NCI-H345 treated with DMSO at 0.1 percent for 48 hours (cell line): ENCODE data around the gene RABGAP1.

Experiments used
- DNase-seq: peaks from one replicate; lab custom pipeline; 2025; ENCODE audit not compliant: unreplicated experiment; lab: John Stamatoyannopoulos, UW

RABGAP1 gene

GRCh38 chr9:123044586-123044985 is 103.8 kb downstream of the RABGAP1 start:
- no peak for DNase-seq

DNA sequence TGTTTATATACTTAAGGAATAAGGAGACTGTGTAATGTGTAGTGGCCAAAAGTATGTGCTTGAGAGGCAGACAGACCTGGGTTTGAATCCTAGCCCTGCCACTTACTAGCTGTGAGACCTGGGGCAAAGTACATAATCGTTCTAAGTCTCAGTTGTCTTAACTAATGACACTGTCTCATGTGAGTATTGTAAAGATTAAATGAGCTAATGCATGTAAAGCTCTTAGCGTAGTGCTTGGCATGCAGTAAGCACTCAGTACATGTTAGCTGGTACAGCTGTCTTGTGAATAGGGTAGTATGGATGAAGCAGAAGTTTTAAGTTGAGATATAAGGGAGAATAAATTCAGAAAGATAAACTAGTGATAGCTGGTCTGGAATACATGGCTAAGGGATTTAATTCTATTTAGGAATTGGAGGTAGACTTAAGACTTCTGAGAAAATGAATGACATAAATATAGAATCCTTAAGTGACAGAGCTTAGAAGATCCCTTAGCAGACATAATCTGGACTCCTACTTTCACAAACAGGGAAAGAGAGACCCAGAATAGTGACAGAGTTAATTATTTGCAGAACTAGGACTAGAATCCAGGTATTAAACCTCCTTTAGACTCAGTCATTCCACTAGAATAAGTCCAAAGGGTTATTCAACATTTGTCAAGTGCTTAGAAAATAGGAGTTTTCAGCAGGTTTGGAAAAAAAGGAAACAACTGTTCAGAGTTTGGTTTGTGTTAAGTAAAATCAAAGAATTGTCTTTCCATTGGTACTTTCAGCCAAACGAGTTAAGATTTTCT is 105.8 kb downstream of the RABGAP1 start:
- DNase-seq = no peak

GRCh38 chr9:123048748-123049147 is 107.9 kb downstream of the RABGAP1 start:
- DNase-seq = no peak

DNA sequence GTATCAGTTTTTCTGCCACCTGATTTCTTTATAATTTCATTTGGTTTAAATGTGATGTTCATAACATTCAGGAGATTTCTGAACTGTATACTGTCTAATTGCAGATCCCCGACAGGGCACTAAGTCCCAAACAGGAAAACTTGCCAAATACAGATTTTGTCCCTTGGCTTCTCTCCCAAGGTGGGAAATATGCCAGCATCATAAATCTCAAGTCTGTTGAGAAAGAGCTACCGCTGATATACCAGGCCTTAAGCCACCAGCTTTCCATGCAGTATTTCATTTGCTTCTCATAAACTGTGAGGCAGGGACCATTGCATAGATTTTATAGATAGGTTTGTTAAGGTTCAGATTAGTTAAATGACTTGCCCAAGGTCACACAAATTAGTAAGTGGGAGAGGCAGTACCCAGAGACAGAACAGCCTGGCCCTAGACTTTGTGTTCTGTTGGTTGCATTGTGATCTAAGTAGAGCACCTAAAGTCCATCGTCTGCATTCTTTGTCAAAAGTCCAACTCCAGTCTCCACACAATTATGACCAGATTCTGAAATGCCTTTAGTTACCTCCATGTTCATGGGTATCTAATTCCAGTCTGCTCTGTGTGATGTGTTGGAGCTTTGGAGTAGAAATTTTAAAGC is 108.9 kb downstream of the RABGAP1 start:
- DNase-seq = no peak

DNA sequence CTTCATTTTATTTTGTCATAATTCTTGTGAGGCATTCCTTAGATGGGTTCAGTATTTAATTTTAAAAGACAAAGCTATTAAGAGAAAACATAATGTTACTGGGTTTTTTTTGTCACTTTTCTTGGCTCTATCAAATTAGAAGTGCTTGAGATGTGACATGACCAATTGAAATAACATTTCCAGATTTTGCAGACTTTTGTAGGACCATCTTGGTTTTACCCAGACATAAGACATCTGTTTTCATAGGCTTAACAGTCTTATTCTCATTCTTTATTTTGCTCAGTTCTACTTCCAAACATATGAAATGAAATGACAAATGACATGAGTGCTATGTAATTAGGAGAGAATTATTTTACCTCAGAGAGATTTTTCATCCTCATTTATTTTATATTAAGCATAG is 112.2 kb downstream of the RABGAP1 start:
- no peak for DNase-seq

DNA sequence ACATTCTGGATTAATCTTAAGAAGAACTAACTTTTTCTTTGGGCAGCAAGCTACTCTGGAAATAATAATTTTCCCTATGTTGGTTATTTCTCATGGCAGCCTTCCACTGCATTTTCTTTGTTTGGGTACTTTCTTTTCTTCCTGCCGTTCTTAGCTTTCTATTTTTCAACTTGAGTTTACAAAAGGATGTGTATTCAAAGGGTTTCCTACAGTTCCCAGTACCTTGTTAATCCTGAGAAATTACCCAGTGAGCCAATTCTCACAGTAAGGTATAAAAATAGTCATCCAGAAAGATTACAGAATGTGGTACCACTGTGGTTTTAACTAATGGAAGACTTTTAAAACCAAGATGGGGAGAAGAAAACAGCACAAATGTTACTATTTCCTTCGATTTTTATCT is 112.9 kb downstream of the RABGAP1 start:
- no peak for DNase-seq

GRCh38 chr9:123058834-123059233 is 118.0 kb downstream of the RABGAP1 start:
- DNase-seq = no peak

- no peak for DNase-seq
Observed at GRCh38 chr9:123059472-123060220, 118.8 kb downstream of the RABGAP1 start.

DNA sequence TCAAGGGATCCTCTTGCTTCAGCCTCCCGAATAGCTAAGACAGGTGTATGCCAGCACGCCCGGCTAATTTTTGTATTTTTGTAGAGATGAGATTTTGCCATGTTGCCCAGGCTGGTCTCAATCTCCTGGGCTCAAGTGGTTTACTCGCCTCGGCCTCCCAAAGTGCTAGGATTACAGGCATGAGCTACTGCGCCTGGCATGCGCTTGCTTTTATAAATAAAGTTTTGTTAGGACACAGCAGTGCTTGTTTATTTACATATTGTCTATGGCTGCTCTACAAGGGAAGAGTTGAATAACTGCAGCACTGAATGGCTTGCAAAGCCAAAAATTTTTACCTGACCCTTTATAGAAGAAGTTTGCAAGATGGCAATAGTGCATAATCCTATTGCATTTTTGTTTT is 120.4 kb downstream of the RABGAP1 start:
- no peak for DNase-seq

DNA sequence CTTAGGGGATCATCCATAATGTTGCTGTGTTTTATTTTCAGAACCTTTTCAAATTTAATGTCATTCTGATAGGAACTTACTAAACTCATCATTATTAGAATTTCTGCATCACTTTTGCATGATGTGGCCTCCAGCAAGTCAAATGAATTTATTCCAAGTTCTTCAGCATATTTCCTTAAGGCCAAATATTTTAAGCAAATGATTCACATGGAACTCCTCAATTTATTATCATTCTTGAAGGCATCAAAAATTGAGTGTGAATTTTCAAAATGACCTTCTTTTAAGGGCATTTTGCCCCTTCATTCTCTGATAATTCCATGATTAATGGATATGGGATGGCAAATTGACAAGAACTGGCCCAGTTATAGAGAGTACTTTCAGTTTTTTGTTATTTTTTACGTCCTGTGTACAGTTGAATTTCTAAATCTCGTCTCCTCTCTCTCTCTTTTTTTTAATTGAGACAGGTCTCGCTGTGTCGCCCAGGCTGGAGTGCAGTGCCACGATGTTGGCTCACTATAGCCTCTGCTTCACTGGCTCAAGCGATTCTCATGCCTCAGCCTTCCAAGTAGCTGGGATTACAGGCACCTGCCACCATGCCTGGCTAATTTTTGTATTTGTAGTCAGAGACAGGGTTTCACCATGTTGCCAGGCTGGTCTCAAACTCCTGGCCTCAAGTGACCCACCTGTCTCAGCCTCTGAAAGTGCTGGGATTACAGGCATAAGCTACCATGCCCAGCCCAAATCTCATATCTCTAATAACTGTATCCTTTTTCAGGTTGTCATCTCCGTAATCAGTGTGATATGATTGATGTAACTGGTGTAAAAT is 121.7 kb downstream of the RABGAP1 start:
- DNase-seq = no peak

GRCh38 chr9:123063177-123063598 is 122.4 kb downstream of the RABGAP1 start:
- no peak for DNase-seq

- DNase-seq = no peak
Observed at GRCh38 chr9:123063896-123064295, 123.1 kb downstream of the RABGAP1 start.

DNA sequence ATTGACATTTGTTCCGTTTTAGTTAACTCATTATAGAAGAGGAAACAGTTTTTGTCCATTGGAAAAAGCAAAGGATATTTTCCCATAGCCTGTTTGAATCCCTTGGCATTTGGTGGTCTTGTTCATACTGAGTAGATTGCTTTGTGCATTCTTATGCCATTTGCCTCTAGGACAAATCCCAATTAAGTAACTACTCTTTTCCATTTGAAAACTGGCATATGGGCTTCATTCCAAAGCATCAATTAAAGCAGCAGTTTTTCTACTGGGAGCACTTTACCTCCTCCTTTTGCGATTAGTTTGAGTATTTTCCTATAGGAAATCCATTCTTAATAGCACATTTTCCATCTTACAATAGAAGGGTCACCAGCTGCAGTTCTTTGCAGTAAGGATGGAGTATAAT is 123.9 kb downstream of the RABGAP1 start:
- no peak for DNase-seq

DNA sequence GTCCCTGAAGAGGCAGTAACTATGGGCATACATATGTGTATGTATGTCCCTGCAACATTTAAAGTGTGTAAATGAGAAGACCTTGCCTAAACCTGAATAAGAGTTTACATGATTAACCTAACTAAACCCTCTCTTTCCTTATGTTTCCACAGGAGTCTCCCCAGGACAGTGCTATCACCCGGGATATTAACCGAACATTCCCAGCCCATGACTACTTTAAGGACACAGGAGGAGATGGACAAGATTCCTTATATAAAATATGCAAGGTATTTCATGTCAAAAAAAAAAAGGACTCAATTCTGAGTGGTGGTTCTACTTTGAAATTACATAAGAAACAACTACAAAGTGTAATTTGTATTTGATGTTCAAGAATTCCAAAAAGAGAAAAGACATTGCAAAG is 124.4 kb downstream of the RABGAP1 start:
- DNase-seq = no peak

GRCh38 chr9:123067136-123067535 is 126.3 kb downstream of the RABGAP1 start:
- DNase-seq = no peak

DNA sequence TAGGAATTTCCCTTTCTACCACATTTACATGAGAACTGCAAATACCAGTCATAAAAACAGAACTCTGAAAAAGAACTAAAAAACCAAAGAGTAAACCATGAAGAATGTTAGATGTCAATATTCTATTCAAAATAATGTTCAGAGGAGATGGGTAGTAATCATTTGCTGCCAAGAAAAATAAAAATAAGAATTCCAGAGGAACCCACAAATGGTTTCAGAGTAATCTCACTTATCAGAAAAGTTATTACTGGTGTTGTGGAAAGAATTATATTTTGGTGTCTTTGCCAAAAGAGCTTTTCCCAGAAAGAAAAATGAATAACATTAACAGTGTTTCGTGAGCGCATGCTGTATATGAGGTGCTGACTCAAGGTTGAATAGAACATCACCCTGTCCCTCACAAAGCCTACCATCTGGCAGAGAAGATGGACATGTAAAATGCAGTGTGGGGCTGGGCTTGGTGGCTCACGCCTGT is 128.2 kb downstream of the RABGAP1 start:
- no peak for DNase-seq

- DNase-seq = no peak
Observed at GRCh38 chr9:123070198-123070597, 129.4 kb downstream of the RABGAP1 start.

DNA sequence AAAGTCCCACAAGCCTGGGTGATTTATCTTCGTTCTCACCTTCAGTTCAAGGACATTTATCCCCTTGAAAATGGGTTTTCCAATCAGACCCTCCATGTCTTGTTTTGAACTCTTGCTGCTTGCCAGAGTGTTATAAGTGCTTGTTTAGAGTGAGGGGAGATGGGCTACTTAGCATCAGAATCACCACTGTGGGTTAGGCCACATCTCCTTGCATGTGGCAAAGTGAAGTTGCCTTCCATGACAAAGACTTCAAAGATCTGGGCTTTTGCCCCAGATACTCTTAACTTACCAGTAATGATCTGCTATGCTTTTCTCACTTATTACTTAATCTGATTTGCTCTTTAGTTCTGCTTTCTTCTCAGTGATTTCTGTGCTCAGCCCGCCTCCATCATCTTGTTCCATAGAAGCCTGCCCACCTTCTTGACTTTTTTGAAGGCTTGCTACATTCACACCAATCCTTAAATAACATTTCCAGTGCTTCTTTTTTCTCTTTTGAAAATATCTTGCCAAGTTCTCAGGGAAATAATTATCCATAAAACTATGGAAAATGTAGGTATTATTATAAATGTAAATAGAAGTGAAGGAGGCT is 131.7 kb downstream of the RABGAP1 start:
- DNase-seq = no peak

- no peak for DNase-seq
Observed at GRCh38 chr9:123073441-123073840, 132.6 kb downstream of the RABGAP1 start.

GRCh38 chr9:123073991-123074422 is 133.2 kb downstream of the RABGAP1 start:
- no peak for DNase-seq

GRCh38 chr9:123074628-123075027 is 133.8 kb downstream of the RABGAP1 start:
- DNase-seq = no peak
